GM19395 (cell line): ENCODE results near the gene BFSP1.

Experiments
- ATAC-seq: cut with Tn5 transposase; IDR thresholded peaks from one replicate; pipeline ENCODE4 v1.9.1; 2021; ENCODE audit warnings: mild to moderate bottlenecking, moderate library complexity; ENCODE audit not compliant: unreplicated experiment

The BFSP1 gene

DNA sequence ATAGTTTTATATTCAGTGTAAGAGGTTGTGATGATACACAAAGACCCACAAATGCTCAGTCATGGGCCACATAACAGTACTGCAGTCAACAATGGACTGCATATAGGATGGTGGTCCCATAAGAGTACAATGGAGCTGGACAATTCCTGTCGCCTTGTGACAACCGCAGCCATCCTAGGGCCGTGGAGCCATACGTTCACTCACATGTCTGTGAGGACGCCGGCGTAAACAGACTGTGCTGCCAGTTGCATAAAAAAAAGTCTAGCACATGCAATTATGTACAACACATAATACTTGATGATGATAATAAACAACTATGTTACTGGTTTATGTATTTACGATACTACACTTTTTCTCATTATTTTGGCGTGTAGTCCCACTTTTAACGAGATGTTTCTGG, 30.9 kb downstream of the BFSP1 start:
- ATAC-seq: no peak

DNA sequence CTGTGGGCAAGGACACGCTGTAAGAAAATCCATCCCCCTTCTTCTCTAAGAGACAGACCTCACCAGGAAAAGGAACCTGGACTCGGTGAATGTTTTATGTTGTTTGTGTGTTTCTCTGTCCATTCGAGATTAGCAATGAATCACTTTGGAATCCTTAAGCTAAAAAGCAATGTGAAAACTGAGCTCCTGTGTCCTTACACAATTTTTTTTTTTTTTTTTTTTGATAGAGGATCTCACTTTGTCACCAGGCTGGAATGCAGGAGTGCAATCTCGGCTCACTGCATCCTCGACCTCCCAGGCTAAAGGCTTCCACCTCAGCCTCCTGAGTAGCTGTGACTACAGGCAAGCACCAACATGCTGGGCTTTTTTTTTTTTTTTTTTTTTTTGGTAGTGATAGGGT, 32.1 kb downstream of the BFSP1 start:
- no peak for ATAC-seq

DNA sequence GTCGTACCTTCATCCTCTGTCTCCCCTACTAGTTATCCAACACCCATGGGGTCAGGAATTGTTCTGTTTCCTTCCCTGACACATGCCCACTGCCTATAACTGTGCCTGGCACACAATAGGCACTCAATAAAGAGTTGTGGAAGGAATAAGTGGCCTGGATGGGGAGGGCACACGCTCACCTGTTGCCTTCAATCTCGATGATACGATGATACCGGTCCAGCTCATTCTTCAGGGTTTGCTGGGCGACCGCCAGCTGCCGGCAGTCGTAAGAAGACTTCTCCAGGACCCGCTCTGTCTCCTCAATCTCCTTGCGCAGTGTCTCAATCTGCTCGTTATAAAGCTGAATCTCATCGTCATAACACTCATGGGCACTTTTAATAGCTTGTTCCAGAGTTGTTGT, 32.5 kb downstream of the BFSP1 start:
- ATAC-seq: no peak

DNA sequence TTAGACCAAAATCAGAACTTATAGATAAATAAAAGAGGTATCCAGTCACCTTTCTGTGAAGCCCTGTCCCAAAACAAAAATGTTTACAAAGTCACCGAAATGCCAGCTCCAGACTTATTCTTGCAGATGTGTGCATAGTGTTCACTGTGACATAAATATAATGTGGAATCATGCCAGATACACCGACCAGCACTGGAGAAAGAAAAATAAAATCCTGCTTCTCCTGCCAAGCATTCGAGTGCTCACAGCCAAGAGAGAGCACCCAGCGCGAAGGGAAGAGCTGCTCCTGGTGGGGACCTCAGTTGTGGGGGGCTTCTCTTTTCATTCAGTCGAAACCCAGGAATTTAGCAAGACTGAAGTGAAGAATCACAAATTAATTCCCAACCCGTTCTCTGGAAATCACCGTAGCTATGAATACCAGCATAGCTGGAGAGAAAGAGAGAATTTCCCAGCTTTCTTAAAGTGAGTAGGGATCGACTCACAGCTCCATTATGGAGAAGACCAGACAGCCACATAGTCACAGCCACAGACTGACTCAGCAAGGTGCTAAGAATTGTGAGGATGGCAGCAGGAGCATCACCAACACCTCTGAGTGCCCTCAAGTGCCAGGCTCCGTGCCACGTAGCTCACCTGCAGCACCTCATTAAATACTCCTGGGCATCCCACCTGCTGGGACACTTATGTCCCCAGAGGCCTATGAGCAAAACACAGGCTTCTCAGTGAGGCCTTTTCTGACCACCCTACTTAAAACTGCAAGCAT, 33.2 kb downstream of the BFSP1 start:
- ATAC-seq: no peak

DNA sequence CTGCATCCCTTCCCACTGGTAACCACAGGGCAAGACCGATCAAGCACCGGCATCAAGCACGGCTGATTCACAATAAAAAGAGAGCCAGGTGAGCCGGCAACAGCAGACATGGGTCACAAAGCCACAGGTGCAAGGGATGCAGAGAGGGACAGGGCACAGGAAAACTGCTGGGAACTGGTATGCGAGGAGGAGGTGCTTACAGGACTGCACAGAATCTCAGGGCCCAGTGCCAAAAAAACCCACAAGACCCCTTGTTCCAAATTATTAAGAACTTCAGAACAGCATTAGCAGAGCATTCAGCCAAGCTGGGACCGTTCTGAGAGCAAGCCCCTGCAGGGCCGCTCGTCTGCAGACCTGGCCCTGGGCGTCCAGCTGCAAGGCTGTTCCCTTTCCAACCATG, 35.4 kb downstream of the BFSP1 start:
- ATAC-seq: no peak

DNA sequence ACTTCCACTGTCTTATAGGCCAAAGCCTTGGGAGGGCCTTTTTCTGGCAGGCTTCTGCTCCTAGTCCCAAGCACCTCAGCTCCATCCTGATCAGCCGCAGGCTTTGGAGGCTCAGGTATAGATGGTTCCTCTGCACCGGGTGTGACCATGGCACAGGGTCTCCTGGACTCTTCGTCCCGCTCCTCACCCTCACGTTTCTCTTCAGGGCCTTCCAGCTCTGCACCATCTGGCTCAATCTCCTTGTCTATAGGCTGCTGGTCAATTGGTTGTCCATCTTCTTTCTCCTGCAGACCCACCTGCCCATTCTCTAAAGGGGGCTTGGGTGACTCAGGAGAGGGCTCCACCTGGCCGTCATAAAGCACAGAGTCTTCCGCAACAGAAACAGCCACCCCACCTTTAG, 37.0 kb downstream of the BFSP1 start:
- no peak for ATAC-seq

DNA sequence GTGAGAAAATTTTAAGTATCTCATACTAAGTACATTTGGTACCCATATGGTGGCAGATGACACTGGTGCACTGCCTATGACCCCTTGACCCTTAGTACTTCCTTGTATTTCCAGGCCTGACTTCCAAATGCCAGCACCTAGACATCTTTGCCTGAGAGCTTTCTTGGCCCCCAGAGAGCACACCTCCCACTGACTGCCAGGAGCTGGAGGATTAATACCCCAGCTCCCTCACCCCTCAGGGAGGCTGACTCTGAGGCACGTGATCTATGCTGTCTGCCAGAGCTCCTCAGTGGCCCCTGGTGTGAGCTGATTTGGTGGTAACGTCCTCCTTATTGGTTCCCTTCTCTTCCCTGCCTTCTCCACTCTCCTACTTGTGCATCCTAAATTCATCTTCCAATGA, 38.0 kb downstream of the BFSP1 start:
- ATAC-seq: no peak

DNA sequence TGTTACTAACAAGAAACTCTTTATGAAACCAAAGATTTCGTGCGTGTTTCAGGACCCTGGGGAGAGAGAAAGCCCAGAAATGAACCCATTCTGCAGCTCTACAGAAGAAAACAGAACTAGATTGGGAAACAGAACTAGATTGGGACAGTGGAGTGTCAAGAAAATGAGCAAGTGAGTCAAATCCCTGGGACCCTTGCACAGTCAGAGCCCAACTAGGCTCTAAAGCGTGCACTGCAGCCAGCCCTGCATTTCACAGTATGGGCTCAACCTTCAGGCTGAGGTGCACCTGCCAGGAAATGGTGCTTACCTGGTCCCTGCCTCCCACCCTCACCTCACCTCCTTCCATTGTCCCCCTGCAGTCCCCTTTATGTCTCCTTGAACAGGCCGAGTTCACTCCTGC, 39.7 kb downstream of the BFSP1 start:
- ATAC-seq: no peak

DNA sequence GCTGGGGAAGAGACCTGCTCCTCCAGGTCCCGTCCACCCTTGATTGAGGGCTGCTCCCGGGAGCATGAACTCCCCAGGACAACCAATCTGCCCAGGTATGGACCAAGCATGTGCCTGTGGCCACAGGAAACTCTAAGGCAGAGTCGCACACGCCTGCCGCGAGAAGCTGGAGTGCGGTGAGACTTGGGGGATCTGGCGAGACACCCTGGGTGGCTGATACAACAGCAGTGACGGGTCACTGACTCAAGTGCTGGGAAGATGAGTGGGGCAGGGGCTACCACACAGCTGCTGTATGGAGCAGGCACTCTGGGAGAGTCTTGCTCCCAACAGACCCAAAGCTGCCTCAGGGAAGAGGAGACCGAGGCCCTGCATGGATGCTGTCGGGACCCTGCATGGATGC, 40.1 kb downstream of the BFSP1 start:
- no peak for ATAC-seq

DNA sequence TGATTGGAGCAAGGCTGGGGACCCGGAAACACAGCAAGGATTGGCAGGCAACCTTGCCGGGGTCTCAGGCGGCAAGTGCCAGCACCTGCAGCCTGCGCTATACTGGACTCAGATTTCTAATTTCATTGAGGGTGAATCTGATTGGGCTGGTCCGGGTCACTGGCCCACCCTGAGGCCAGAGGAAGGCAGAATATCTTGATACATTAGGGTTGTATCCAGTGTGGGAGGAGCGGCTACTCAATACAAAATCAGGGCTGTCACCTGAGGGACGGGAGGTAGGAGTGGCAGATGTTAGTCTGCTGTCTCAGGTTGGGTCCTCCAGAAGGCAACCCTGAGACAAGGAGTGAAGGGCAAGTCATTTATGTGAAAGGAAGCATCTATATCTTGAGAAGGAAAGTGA, 40.7 kb downstream of the BFSP1 start:
- no peak for ATAC-seq

DNA sequence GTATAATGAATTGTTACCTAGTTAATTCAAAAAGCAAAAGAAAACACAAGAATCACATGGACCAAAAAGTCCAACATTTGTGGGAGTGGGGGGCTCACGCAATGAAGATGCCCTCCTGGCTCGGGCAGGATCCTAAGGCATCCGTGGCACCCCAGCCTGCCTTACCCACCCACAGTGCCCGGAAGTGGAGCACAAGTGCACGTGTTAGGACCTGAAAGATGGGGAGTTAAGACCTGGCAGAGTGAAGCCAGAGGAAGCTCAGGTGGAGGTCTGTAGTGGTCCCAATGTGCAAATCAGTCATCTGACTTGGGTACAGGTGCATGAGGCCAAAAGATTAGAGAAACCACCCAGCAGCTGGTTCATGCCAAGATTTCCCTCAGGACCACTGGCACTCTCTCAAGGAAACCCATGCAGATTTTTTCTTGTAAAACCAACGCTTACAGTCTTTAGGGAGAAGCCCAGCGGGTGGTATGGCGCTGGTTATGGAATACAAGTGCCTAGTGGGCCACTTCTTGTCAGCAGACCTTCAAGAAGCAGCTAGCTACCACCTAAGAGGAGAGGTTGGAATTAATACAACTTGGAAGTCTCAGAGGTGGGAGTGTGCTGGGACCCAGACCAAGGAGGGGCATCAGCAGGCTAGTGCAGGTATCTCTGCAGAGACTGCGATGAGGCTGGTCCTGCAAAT, 42.1 kb downstream of the BFSP1 start:
- no peak for ATAC-seq

DNA sequence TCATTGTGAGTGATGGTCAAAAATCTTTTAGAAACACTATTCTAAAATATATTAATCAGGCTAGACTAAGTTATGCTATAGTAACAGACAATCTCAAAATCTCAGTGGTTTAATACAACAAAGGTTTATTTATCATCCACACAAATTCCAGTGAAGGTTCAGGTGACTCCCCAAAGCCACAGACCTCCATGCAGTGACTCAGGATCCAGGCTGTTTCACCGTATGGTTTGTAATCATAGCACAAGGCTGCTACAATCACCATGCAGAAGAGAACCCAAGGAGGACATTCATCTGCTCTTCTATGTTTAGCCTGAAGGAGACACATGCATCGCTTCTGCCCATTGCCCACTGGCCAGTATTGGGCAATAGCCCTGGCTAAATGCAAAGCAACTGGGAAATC, 46.2 kb downstream of the BFSP1 start:
- no peak for ATAC-seq

DNA sequence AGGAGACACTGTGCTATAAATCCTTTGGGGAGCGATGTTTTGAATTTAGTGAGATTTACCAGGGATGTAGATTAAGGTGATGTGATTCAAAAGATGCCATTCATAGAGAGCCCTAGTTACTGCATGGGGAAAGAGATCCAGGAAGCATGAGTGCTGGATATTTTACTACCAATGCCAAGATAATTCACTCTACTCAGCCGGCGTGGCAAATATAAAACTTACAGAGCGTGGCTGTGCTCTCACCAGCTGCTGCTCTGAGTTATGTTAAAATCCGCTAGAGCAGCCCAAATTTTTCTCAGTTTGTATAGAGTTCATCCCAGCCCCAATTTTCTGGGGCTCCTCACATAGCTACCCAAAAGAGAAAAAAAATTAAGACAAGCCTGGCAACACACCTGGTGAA, 48.6 kb downstream of the BFSP1 start:
- no peak for ATAC-seq

DNA sequence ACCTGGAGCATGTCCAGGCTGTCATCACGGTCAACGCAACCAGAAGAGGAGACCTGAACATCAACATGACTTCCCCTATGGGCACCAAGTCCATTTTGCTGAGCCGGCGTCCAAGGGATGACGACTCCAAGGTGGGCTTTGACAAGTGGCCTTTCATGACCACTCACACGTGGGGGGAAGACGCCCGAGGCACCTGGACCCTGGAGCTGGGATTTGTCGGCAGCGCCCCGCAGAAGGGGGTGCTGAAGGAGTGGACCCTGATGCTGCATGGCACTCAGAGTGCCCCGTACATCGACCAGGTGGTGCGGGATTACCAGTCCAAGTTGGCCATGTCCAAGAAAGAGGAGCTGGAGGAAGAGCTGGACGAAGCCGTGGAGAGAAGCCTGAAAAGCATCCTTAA, 49.5 kb downstream of the BFSP1 start:
- ATAC-seq: no peak

DNA sequence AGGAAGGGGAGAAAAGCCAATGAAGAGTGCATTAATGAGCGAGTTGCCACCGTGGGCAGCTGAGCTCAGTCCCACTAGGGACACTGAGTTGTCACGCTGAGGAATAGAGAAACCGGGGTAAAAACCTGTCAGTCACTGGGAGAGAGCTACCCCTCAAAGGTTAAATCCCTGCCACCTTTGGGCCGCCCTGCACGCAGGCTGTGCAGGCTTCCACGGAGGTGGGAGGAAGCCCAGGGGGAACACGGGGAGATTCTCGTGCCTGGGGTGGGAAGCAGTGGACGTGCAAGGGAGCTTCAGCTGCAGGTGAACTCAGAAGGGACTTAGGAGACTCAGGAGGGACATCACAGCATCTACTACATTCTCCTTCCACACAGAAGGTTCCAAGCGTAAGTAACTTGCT, 50.5 kb downstream of the BFSP1 start:
- no peak for ATAC-seq

DNA sequence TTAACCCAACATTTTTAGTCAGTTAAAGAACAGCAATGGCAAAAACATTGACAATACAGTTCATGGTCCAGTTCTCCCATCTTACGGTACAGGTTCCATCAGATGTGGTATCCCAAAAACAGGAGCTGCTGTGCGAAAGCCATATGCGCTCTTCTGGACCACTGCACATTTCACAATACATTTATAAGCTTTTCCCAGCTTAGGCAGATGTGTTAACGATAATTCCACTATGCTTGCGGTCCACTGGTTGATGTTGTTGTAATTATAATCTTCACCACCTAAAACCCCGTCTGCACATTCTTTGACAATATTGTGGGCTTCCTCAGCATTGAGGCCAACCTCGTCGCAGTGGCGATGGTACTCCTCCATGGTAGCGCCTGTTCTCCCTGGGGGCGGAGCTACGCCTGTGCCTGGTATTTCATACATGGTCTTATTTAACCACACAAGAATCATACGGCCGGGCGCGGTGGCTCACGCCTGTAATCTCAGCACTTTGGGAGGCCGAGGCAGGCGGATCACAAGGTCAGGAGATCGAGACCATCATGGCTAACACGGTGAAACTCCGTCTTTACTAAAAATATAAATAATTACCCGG, 52.0 kb downstream of the BFSP1 start:
- no peak for ATAC-seq

DNA sequence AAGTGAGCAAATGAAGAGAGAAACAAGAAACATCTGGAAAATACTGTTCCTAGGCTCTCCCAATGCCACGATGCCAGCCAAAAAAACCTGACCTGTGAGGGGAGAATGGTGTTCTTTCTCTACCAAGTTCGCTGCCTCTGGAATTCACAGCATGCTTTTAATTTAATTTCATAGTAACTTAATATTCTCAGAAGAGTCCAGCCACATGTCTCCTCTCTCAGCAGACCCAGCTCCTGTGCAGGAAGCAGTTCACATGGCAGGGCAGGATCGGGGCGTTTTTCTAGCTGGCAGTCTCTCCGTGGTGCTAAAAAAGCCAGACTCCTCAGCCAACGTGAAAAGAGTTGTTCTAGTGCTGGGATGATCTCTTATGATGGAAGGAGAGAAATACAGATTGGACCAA, 57.5 kb downstream of the BFSP1 start:
- no peak for ATAC-seq

DNA sequence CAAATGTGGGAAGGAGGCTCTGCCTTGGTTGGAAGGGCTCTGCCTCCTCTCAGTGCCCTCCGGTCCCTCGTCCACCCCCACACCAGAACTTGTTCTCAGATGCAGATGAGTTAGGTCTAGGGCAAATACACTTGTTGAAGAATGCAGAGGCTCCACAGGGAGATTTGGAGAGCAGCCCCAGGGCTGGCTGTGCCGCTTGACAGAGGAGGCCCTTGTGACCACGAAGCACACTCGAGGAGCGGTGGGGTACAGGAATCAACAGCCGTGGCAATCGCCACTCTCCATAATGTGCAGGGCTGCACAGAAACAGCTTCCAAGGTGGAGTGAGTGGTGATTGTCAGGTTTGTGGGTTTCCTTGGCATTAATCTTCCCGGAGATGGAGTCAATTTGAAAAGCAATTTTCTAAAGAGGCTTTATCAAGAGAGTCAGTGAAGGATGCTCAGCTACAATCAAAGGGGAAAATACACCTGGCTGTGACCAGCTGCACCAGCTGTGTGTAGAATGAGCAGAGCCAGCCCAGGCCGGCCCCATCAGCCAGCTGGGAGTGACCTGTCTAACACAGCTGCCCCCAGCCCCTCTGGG, 59.5 kb downstream of the BFSP1 start:
- no peak for ATAC-seq

DNA sequence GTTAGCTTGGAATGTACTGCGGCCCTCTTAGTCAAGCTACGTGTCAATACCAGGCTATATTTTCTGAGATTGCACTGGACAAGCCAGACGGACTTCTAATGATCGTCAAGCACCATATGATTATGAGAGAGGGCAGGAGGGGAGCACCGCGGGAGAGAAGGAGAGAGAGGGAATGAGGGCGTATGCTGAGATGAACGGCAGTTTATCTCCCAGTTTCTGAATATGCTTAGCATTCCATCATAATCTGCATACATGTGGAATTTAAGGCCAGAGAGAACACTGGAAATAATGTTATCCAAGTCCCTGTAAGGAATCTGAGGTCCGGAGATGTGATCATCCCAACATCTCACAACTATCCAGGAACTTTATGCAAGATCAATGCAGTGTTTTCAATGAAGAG, 60.2 kb downstream of the BFSP1 start:
- no peak for ATAC-seq

DNA sequence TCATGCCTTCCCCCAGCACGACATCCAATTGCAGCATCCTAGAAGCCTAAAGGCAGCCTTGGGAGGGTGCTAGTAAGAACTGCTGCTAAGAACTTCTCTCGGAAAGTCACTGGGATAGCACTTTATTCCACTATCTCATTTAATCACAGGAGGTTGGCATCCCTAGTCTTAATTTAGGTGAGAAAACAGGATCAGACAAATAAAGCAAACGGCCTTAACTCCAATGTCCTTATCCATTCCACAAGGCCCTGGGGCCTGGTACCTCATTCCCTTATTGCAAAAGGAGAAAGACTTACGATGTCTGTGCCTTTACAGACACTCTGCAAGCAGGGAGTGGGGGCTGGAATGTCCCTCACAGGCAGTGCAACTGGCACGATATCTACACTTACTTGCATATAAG, 60.7 kb downstream of the BFSP1 start:
- ATAC-seq: no peak

DNA sequence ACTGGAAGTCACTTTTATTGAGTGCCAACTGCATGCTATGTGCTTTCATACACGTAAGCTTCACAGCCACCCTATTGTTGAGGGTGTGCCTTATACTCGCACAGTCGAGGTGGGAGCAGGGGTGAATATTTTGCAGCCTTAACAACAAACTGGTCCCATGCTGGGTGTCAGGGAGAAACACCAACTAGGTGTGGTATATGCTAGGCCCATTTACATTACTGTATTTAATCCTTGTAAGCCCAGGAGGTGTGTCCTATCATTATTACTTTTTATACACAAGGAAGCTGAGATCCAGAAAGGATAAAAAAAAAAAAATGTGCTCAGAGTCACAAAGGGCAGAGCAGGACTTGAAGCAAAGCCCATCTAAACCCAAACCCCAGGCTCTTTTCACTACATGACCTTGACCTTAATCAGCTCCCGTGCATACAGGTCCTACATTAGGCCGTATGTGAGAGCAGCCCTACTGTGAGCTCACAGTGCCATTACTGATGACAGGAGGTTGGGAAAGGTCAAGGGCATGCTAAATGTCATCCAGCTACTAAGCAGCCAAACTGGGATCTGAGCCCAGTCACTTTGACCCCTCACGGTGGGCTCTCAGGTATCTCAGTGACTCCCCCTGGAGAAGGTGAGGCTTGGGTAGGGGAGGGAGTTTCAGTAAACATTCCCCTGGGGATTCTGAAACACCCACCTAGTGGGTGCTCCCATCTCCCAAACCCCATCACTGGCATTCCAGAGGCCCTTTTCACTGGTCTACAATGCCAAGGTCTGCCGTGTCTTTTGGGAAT, 61.7 kb downstream of the BFSP1 start:
- ATAC-seq: no peak
